Choroid plexus epithelial cell (primary cell): ENCODE results near the gene HNF1A.

Experiments
- DNase-seq: peaks from one replicate; pipeline ENCODE4 v3.0.0-alpha.2; 2010; ENCODE audit warnings: low read depth
- H3K4me3 ChIP-seq: 2 replicates; pipeline ENCODE4 v1.5.1; 2011; ENCODE audit warnings: low read depth, mild to moderate bottlenecking, control low read depth, low read length, moderate library complexity
- CTCF ChIP-seq: conservative IDR thresholded peaks from 2 replicates; pipeline ENCODE4 v1.5.1; 2011; ENCODE audit warnings: low read depth, mild to moderate bottlenecking, control low read depth, inconsistent platforms, low read length, moderate library complexity

HNF1A gene

GRCh38 chr12:120959111-120959878, 19.0 kb upstream of the HNF1A start:
- TF ChIP-seq CTCF: no peak
- H3K4me3 ChIP-seq: no peak overlapping the region
- DNase-seq: no peak

- TF ChIP-seq CTCF: no peak
- no peak for DNase-seq
- H3K4me3 ChIP-seq: no peak overlapping the region
Observed at GRCh38 chr12:120960657-120961056, 17.7 kb upstream of the HNF1A start.

GRCh38 chr12:120961604-120962531, 16.5 kb upstream of the HNF1A start:
- DNase-seq: no peak
- no peak for TF ChIP-seq CTCF
- no peak overlapping the region for H3K4me3 ChIP-seq

- no peak for TF ChIP-seq CTCF
- H3K4me3 ChIP-seq: no peak overlapping the region
- DNase-seq: no peak
Observed at GRCh38 chr12:120962532-120963020, 15.8 kb upstream of the HNF1A start.

- DNase-seq: no peak
- no peak for TF ChIP-seq CTCF
- H3K4me3 ChIP-seq: no peak overlapping the region
Observed at GRCh38 chr12:120964298-120964697, 14.0 kb upstream of the HNF1A start.

GRCh38 chr12:120965534-120966091, 12.7 kb upstream of the HNF1A start:
- H3K4me3 ChIP-seq: no peak overlapping the region
- no peak for TF ChIP-seq CTCF
- DNase-seq: no peak
